ENCODE results near the gene GALNT14.

DNA sequence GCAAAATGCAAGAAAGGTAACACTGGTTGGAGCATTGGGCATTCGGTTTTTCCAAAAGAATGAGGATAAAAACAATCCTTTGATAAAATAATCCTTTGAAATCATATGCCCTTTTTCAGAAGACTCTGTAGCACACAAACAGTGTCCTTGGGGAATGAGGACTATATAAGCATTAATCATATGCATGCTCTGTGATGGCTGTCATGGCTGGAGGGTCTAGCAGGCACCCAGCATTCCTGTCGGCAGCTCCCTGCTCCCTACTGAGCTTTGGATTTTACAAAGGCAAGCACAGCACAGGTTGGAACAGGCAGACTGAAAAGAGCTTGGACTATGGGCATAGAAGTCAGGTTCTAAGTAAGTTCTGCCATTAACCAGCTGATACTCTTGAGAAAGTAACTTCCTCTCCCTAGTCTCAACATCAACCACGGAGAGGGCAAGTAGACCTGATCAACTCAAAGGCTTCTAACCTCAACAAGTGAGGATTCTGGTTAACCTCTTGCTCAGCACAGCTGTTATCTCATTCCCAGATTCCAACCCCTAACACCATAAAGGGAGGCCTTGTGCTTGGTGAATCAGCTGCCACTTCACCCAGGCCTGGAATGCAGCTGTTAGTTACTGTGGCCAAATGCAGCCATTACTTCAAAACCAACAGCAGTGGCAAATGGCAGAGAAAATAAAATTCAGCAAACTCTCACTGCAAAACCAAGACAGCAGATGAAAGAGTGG, 29.5 kb downstream of the GALNT14 start:
- TF ChIP-seq EP300 (IDR thresholded peaks at IDR 0.05) (no peak), CTCF (IDR thresholded peaks at IDR 0.05) (no peak)

Data from gastroesophageal sphincter (tissue), 3 donors.